HEK293T (cell line): ENCODE results near the gene LRP1B.

Source experiments
- ARNT ChIP-seq: fragments of 450-650 bp; IDR thresholded peaks from 2 replicates; pipeline ENCODE4 v1.6.1; 2017; ENCODE audit warnings: mild to moderate bottlenecking
- CTBP1 ChIP-seq: fragments of 450-650 bp; IDR thresholded peaks from 2 replicates; pipeline ENCODE4 v1.6.1; 2016; ENCODE audit warnings: borderline replicate concordance
- ELF4 ChIP-seq: fragments of 450-650 bp; IDR thresholded peaks from 2 replicates; pipeline ENCODE4 v1.6.1; 2017; ENCODE audit warnings: antibody characterized with exemption
- FOXK2 ChIP-seq: fragments of 450-650 bp; IDR thresholded peaks from 2 replicates; pipeline ENCODE4 v1.6.1; 2016; ENCODE audit warnings: mild to moderate bottlenecking
- FOXM1 ChIP-seq: fragments of 450-650 bp; IDR thresholded peaks from 2 replicates; pipeline ENCODE4 v1.6.1; 2017; ENCODE audit warnings: mild to moderate bottlenecking, borderline replicate concordance
- PKNOX1 ChIP-seq: fragments of 450-650 bp; IDR thresholded peaks from 2 replicates; pipeline ENCODE4 v1.6.1; 2016
- SP1 ChIP-seq: fragments of 450-650 bp; IDR thresholded peaks from 2 replicates; pipeline ENCODE4 v1.6.1; 2017
- SUZ12 ChIP-seq: fragments of 450-650 bp; IDR thresholded peaks from 2 replicates; pipeline ENCODE4 v1.6.1; 2016; ENCODE audit warnings: mild to moderate bottlenecking
- TARDBP ChIP-seq: fragments of 450-650 bp; IDR thresholded peaks from 2 replicates; pipeline ENCODE4 v1.6.1; 2016

- TF ChIP-seq FOXK2 = no peak
- TF ChIP-seq TARDBP = no peak
- no peak for TF ChIP-seq FOXM1
- no peak for TF ChIP-seq ARNT
- no peak for TF ChIP-seq SUZ12
- no peak for TF ChIP-seq ELF4
- no peak for TF ChIP-seq PKNOX1
- no peak for TF ChIP-seq CTBP1
- TF ChIP-seq SP1 = no peak
These were observed 198.6 kb downstream of the LRP1B start for GRCh38 chr2:141932261-141932660.
